AG04450 (cell line): ENCODE measurements around the gene SPHK1. TPM values are rescaled to one million over a fixed set of nuclear protein-coding genes. Genes with fewer than 3 reads are reported as not detected.
A peak's percentile ranks its signal among the peaks of the same experiment; 100 is the strongest.

Experiments used
- CTCF ChIA-PET: fragments of 300-600, 350-600 bp; formaldehyde crosslinking; extraction: SDS; loops from one replicate; lab custom pipeline; 2022; ENCODE audit warnings: antibody characterized with exemption, inconsistent platforms; lab: Charles Lee
- POLR2A ChIA-PET: fragments of 350-600 bp; formaldehyde crosslinking; extraction: SDS; loops from one replicate; lab custom pipeline; 2021; ENCODE audit warnings: antibody characterized with exemption, inconsistent platforms; lab: Yijun Ruan, JAX
- DNase-seq: peaks from one replicate; pipeline ENCODE4 v3.0.0-alpha.2; 2011; ENCODE audit warnings: low read depth, low spot score
- H3K27ac ChIP-seq: one replicate; pipeline ENCODE4 v1.5.1; 2012; ENCODE audit warnings: low read depth, low read length, control low read depth
- H3K27me3 ChIP-seq: one replicate; pipeline ENCODE4 v1.6.0; 2012; ENCODE audit warnings: low read length; ENCODE audit not compliant: control insufficient read depth, insufficient read depth
- H3K4me3 ChIP-seq: 2 replicates; pipeline ENCODE4 v1.5.1; 2011; ENCODE audit warnings: mild to moderate bottlenecking, low read depth, low read length, control low read depth
- H3K9me3 ChIP-seq: 2 replicates; pipeline ENCODE4 v1.5.1; 2012; ENCODE audit warnings: low read length; ENCODE audit not compliant: control insufficient read depth, insufficient read depth
- polyA plus RNA-seq: library from polyadenylated mRNA; depleted of rRNA; stranded (reverse); fragments of >200 nt; gene quantifications from 2 replicates; pipeline ENCODE4 v1.2.3, GENCODE V29; 2011
- TF ChIP-seq, protein P1 (sequence below): IDR thresholded peaks from 2 replicates; pipeline ENCODE4 v1.5.1; 2011; ENCODE audit warnings: low read depth, low read length, control low read depth, inconsistent platforms

SPHK1 gene
- polyA plus RNA-seq, 1 experiment = 11.6 TPM

DNA sequence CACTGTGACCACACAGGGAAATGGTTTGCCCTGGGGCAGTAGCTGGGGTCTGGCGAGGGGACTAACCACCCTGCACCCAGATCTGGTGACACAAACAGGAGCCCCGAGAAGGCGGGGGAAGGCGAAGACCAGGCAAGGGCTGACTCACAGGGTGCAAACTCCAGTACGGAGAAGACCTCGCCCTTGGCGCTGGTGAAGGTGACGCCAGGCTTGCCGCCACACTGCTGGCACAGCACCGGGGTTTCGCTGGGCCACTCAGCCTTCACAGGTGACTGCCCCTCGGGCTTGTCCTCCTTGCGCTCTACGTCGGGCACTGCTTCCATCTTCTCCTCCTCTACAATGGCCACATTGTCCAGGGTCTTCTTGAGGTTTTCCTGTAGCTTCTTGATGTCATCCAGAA lies 11.6 kb downstream of the SPHK1 start:
- Histone ChIP-seq H3K9me3 (no peaks in the 10 kb centered on the region), H3K4me3 (no peak overlapping the region), H3K27me3 (no peaks in the 10 kb centered on the region), H3K27ac (no peak overlapping the region)
- no peak for DNase-seq
- POLR2A ChIA-PET = no interaction called here
- CTCF ChIA-PET = interaction anchor here (4.2 to 6.4 kb wide), 2 partner anchors 11 to 93 kb away, joined by 43 to 170 read pairs; partner anchors contain the start of genes QRICH2 and SPHK1
- TF ChIP-seq, protein P1, sequence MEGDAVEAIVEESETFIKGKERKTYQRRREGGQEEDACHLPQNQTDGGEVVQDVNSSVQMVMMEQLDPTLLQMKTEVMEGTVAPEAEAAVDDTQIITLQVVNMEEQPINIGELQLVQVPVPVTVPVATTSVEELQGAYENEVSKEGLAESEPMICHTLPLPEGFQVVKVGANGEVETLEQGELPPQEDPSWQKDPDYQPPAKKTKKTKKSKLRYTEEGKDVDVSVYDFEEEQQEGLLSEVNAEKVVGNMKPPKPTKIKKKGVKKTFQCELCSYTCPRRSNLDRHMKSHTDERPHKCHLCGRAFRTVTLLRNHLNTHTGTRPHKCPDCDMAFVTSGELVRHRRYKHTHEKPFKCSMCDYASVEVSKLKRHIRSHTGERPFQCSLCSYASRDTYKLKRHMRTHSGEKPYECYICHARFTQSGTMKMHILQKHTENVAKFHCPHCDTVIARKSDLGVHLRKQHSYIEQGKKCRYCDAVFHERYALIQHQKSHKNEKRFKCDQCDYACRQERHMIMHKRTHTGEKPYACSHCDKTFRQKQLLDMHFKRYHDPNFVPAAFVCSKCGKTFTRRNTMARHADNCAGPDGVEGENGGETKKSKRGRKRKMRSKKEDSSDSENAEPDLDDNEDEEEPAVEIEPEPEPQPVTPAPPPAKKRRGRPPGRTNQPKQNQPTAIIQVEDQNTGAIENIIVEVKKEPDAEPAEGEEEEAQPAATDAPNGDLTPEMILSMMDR = no peak

- TF ChIP-seq, protein P1 = peak; percentile 4; the same call in 1 of the 2 replicates
- DNase-seq = no peak
- Histone ChIP-seq H3K4me3 (no peak overlapping the region), H3K9me3 (no peaks in the 10 kb centered on the region), H3K27me3 (no peaks in the 10 kb centered on the region), H3K27ac (no peak overlapping the region)
- POLR2A ChIA-PET = interaction anchor here (1.0 to 1.1 kb wide), 2 partner anchors 11 to 43 kb away, joined by 4 read pairs; partner anchors contain the start of gene PRPSAP1
- CTCF ChIA-PET = interaction anchor here (0.7 to 6.4 kb wide), 29 partner anchors 8 to 383 kb away, joined by 3 to 170 read pairs (median 5); partner anchors contain the start of genes QRICH2, SPHK1 and UBE2O
These were observed 12.8 kb downstream of the SPHK1 start for GRCh38 chr17:76397184-76397583.

DNA sequence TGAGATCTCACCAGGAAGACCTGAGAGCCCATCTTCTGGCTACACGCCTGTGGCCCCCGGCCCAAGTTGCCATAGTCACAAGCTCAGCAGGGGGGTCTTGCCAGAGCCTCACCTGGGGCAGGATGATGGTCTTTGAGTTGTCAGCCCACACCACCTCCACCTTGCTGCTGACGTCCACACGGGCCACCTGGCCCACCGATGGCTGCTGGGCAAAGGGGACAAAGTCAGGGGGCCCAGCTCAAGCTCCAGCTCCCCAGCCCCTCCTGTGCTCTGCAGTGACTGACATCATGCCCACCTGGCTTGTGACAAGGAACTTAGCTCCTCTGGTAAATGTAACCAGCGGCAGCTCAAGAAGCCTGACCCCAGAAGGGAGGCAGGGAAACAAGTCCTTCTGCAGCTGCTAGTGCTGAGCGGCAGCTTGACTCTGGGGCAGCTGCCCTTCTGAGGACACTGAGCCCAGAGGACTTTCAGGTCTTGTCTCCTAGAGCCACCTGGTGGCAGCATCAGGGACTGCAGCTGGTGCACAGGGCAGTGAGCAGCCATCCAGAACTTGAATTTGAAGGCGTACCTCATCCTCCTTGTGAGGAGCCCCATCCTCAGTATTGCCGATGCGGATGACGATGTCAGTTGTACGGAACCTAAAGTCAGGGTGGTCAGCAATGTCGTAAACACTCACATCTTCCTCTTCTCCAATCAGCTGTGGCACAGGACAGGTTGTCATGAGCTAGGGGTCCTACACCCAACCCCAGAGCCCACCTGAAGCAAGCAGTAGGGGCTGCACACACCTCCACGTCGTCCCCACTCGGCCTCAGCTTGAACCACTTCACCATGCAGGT lies 13.5 kb downstream of the SPHK1 start:
- no peaks in the 10 kb centered on the region for H3K9me3 ChIP-seq
- no peak overlapping the region for H3K4me3 ChIP-seq
- no peak overlapping the region for H3K27ac ChIP-seq
- TF ChIP-seq, protein P1 = peak; percentile 97
- no peaks in the 10 kb centered on the region for H3K27me3 ChIP-seq
- ChIA-PET POLR2A (interaction anchor here (0.6 to 1.2 kb wide), 7 partner anchors 12 to 100 kb away, joined by 3 to 4 read pairs (median 3); partner anchors contain the start of genes PRPSAP1 and SPHK1), CTCF (interaction anchor here (0.7 to 6.4 kb wide), 41 partner anchors 8 to 384 kb away, joined by 3 to 170 read pairs (median 4); partner anchors contain the start of genes PRPSAP1, QRICH2, SPHK1 and UBE2O)
- DNase-seq = peak; percentile 77

DNA sequence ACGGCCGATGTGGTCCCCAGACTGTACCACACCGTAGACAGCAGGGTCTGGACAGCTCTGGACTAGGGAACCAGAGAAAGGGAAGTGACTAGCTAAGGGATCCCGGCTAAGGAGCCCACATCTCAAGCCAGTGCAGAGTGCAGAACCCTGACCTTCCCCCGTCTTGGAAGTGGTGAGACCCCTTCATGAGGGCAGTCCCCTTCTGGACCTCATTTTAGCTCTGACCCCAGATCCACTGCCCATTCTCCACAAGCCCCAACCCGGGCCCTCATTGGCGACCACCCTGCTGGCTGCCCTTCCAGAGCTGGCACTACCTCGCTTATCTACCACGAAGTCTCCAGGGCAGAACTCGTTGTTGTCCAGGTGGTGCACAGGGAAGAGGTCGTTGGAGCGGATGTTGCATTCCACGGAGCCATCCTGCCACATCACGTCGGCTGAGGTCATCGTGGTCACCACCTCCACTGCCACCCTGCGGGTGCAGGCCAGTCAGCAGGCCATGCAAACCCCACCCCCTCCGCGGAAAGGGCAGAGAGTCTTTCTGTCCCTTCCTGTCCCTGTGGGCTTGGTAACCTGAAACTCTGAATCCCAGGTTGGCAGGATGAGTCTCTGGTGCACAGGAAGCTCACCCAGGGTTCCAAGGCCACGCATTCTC lies 14.2 kb downstream of the SPHK1 start:
- TF ChIP-seq, protein P1 = no peak
- Histone ChIP-seq H3K4me3 (no peak overlapping the region), H3K27me3 (no peaks in the 10 kb centered on the region), H3K9me3 (no peaks in the 10 kb centered on the region), H3K27ac (no peak overlapping the region)
- POLR2A ChIA-PET = interaction anchor here (0.6 to 1.2 kb wide), 3 partner anchors 14 to 99 kb away, joined by 3 to 4 read pairs (median 3); partner anchors contain the start of gene SPHK1
- CTCF ChIA-PET = interaction anchor here (0.7 to 6.4 kb wide), 28 partner anchors 7 to 293 kb away, joined by 3 to 170 read pairs (median 5); partner anchors contain the start of genes QRICH2, SPHK1 and UBE2O
- DNase-seq = no peak
